Endodermal cell (in vitro differentiated cells): ENCODE results near the gene BRWD1. TPM values are rescaled to one million over a fixed set of nuclear protein-coding genes. Genes with fewer than 3 reads are reported as not detected.

ENCODE experiments used
- DNase-seq: peaks from one replicate; pipeline ENCODE4 v3.0.0-alpha.2; 2017
- H3K27ac ChIP-seq: 2 replicates; pipeline ENCODE4 v1.5.1; 2013; ENCODE audit warnings: mild to moderate bottlenecking, low read depth, low read length, moderate library complexity
- H3K27me3 ChIP-seq: 2 replicates; pipeline ENCODE4 v1.6.1; 2013; ENCODE audit warnings: mild to moderate bottlenecking, low read length, moderate library complexity; ENCODE audit not compliant: insufficient read depth, control insufficient read depth, poor library complexity, severe bottlenecking
- H3K36me3 ChIP-seq: 2 replicates; pipeline ENCODE4 v1.7.0; 2013; ENCODE audit warnings: mild to moderate bottlenecking, low read length, moderate library complexity; ENCODE audit not compliant: control insufficient read depth, insufficient read depth
- H3K4me1 ChIP-seq: one replicate; pipeline ENCODE4 v1.7.0; 2013; ENCODE audit warnings: low read length; ENCODE audit not compliant: control insufficient read depth, insufficient read depth
- H3K4me3 ChIP-seq: 2 replicates; pipeline ENCODE4 v1.5.1; 2013; ENCODE audit warnings: mild to moderate bottlenecking, low read length, moderate library complexity
- H3K9ac ChIP-seq: 2 replicates; pipeline ENCODE4 v1.6.1; 2013; ENCODE audit warnings: mild to moderate bottlenecking, low read length, moderate library complexity; ENCODE audit not compliant: poor library complexity, severe bottlenecking; ENCODE audit errors: extremely low read depth
- H3K9me3 ChIP-seq: 2 replicates; pipeline ENCODE4 v1.6.1; 2013; ENCODE audit warnings: mild to moderate bottlenecking, low read length, moderate library complexity; ENCODE audit not compliant: control insufficient read depth
- H3K27ac Mint-ChIP-seq: 2 replicates; pipeline ENCODE4 v1.8.0; 2020; ENCODE audit warnings: mixed read lengths
- H3K27me3 Mint-ChIP-seq: 2 replicates; pipeline ENCODE4 v1.8.0; 2021; ENCODE audit warnings: mild to moderate bottlenecking, mixed read lengths; ENCODE audit not compliant: insufficient read depth
- H3K36me3 Mint-ChIP-seq: 2 replicates; pipeline ENCODE4 v1.8.0; 2020; ENCODE audit warnings: low read depth, mixed read lengths
- H3K4me1 Mint-ChIP-seq: 2 replicates; pipeline ENCODE4 v1.8.0; 2020; ENCODE audit warnings: mixed read lengths
- H3K4me3 Mint-ChIP-seq: 2 replicates; pipeline ENCODE4 v1.8.0; 2020; ENCODE audit warnings: mild to moderate bottlenecking, moderate library complexity, mixed read lengths
- H3K9me3 Mint-ChIP-seq: 2 replicates; pipeline ENCODE4 v1.8.0; 2020; ENCODE audit warnings: mild to moderate bottlenecking, mixed read lengths
- WGBS, 2 experiments: methylation state at CpG; one replicate each; pipeline versions ENCODE4 v1.1.5 to v1.1.7; 2013; ENCODE audit warnings: missing lambda C conversion rate in 2 of 2, mixed read lengths in 1 of 2; ENCODE audit not compliant: insufficient coverage in 1 of 2, insufficient read length in 1 of 2; 5-methylcytosine and 5-hydroxymethylcytosine counted together
- total RNA-seq, 2 donors: library from RNA; stranded (reverse); fragmentation: NEBNext Ultra II Directional in 1 of 2; extraction: Animal tissue kit (Norgen Biotek cat#: 25700) in 1 of 2; gene quantifications; 2 replicates in 1 of 2; 3 replicates in 1 of 2; pipeline ENCODE4 v1.2.1, GENCODE V29; 2021
- TF ChIP-seq, protein P1 (sequence below): fragments of 200-600 bp; sonication (generic); conservative IDR thresholded peaks from 2 replicates; pipeline ENCODE4 v1.5.0; 2021; ENCODE audit warnings: antibody characterized with exemption, mild to moderate bottlenecking

BRWD1 gene
- total RNA-seq, 2 donors from 2014 or later = 64.7 to 76.1 TPM

DNA sequence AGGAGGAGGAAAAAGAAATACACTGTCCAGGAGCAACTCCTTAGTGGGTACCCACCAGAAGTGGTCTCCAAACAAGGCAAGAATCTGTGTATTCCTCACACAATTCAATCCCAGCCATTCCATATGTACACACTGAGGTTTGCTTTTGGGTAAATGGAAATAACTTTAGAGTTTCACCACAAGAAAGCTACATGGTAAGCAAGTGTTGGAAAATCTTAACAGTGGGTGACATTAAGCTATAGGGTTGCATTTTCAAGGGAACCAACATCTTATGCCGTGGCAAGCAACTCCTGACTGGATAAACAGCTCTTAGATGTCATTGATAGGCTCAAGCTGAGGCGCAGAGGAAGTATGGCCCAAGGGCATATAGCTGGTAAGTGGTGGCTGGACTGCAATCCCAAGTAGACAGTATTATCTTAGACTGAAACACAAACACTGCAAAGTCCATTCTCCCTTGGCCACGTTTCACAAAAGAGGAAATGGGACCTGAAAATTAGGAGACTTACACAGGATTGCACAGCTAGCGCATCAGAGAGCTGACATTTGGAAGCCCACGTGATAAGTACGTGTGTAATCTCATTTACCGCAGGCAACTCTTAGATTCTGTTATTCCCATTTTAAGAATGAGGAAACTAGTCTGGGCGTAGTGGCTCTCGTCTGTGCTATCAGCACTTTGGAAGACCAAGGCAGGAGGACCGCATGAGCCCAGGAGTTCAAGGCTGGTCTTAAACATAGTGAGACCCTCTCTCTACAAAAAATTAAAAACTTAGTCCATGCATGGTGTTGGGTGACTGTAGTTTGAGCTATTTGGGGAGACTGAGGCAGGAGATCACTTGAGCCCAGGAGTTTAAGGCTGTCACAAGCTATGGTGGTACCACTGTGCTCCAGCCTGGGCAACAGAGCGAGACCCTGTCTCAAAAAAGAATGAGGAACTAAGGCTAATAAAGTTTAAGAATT lies 4.0 kb upstream of the BRWD1 start:
- H3K9me3 ChIP-seq = no peaks in the 10 kb centered on the region
- Mint-ChIP-seq H3K4me1 (peaks cover 5% of the 10 kb centered on the region), H3K27ac (no peak overlapping the region), H3K36me3 (peaks cover 15% of the 10 kb centered on the region), H3K9me3 (no peaks in the 10 kb centered on the region), H3K4me3 (no peak overlapping the region), H3K27me3 (no peaks in the 10 kb centered on the region)
- no peak overlapping the region for H3K27ac ChIP-seq
- no peak overlapping the region for H3K9ac ChIP-seq
- no peak overlapping the region for H3K4me3 ChIP-seq
- TF ChIP-seq, protein P1, sequence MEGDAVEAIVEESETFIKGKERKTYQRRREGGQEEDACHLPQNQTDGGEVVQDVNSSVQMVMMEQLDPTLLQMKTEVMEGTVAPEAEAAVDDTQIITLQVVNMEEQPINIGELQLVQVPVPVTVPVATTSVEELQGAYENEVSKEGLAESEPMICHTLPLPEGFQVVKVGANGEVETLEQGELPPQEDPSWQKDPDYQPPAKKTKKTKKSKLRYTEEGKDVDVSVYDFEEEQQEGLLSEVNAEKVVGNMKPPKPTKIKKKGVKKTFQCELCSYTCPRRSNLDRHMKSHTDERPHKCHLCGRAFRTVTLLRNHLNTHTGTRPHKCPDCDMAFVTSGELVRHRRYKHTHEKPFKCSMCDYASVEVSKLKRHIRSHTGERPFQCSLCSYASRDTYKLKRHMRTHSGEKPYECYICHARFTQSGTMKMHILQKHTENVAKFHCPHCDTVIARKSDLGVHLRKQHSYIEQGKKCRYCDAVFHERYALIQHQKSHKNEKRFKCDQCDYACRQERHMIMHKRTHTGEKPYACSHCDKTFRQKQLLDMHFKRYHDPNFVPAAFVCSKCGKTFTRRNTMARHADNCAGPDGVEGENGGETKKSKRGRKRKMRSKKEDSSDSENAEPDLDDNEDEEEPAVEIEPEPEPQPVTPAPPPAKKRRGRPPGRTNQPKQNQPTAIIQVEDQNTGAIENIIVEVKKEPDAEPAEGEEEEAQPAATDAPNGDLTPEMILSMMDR = no peak
- DNase-seq = no peak
- H3K4me1 ChIP-seq = no peaks in the 10 kb centered on the region
- H3K27me3 ChIP-seq = no peaks in the 10 kb centered on the region
- H3K36me3 ChIP-seq = no peaks in the 10 kb centered on the region
- 86% methylated on average over 10 to 11 of the region's 11 CpGs for WGBS, 2 experiments

DNA sequence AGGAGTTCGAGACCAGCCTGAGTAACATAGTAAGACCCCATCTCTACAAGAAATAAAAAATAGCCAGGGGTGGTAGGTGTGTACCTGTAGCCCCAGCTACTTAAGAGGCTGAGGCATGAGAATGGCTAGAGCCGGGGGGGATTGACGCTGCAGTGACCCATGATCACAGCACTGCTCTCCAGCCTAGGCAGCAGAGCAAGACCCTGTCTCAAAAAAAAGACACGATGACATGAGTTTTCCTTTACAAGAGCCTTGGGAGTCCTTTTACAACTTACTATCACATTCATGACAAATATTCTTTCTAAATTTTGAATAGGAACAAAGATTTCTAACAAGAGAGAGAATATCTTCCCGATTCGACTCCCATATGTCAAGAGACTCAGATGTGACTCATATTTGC lies 3.3 kb upstream of the BRWD1 start:
- H3K27ac ChIP-seq = no peak overlapping the region
- no peaks in the 10 kb centered on the region for H3K9me3 ChIP-seq
- H3K27me3 ChIP-seq = no peaks in the 10 kb centered on the region
- H3K9ac ChIP-seq = no peak overlapping the region
- no peak overlapping the region for H3K4me3 Mint-ChIP-seq
- H3K4me1 Mint-ChIP-seq = peaks cover 11% of the 10 kb centered on the region
- peaks cover 21% of the 10 kb centered on the region for H3K36me3 Mint-ChIP-seq
- 91 to 99% methylated on average over 6 of the region's 6 CpGs for WGBS, 2 experiments
- no peaks in the 10 kb centered on the region for H3K9me3 Mint-ChIP-seq
- H3K27me3 Mint-ChIP-seq = no peaks in the 10 kb centered on the region
- H3K4me3 ChIP-seq = no peak overlapping the region
- H3K36me3 ChIP-seq = peaks cover 5% of the 10 kb centered on the region
- no peak for DNase-seq
- TF ChIP-seq, protein P1 = no peak
- no peak overlapping the region for H3K27ac Mint-ChIP-seq
- no peaks in the 10 kb centered on the region for H3K4me1 ChIP-seq

DNA sequence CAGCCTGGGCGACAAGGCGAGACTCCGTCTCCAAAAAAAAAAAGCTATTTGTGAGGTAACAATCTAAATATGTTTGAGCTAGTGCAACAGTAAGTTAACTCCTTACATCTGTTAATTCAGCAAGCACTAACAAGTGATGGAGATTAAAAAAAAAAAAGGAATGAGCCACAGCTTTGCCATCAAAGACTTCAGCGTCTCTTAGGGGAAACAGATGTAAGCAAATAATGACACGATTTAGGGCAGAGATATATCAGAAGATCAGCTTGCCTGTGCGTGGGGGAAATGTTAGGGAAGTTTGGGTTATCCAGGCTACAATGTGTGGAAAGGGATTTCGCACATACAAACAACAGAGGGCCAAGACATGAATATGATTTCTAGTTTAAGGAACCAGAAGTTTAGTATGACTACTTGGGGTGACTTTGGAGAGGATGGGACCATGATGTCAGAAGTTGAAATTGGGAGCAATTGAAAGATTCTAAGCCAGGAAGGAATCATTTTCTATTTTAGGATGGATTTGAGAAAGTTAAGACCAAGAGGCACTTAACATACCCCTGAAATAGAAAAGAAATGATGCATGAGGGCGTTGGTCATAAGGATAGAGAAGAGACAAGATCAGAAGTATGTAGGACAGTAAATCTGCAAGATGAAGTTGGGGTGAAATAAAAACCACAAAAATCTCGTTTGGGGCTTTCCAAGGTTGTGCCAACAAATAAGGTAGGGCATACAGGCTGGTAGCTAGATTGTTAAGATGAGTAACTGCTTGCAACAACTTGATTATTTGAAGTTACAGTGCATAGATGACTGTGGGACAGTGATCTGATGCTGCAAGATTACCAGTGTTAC lies 2.4 kb upstream of the BRWD1 start:
- no peak for DNase-seq
- Mint-ChIP-seq H3K36me3 (peaks cover 29% of the 10 kb centered on the region), H3K4me3 (no peak overlapping the region), H3K27me3 (no peaks in the 10 kb centered on the region), H3K27ac (no peak overlapping the region), H3K4me1 (peaks cover 12% of the 10 kb centered on the region), H3K9me3 (no peaks in the 10 kb centered on the region)
- H3K36me3 ChIP-seq = peaks cover 13% of the 10 kb centered on the region
- TF ChIP-seq, protein P1 = no peak
- H3K27me3 ChIP-seq = no peaks in the 10 kb centered on the region
- no peaks in the 10 kb centered on the region for H3K4me1 ChIP-seq
- H3K9me3 ChIP-seq = no peaks in the 10 kb centered on the region
- H3K9ac ChIP-seq = no peak overlapping the region
- WGBS, 2 experiments = 93 to 97% methylated on average over 7 to 9 of the region's 9 CpGs
- no peak overlapping the region for H3K4me3 ChIP-seq
- no peak overlapping the region for H3K27ac ChIP-seq
